B cell (primary cell): ENCODE results near the gene GATAD2B. TPM values are rescaled to one million over a fixed set of nuclear protein-coding genes. Genes with fewer than 3 reads are reported as not detected.

Experiments
- ATAC-seq: fragments of 200-7000 bp; cut with Tn5 transposase; one replicate; pipeline ENCODE4 v1.10.0; 2021; ENCODE audit warnings: low read depth, mild to moderate bottlenecking, moderate number of reproducible peaks, moderate library complexity
- CTCF ChIA-PET: fragments of 350-600 bp; sonication (Branson Sonifier 250); formaldehyde crosslinking; loops from one replicate; lab custom pipeline; 2021; ENCODE audit warnings: antibody characterized with exemption, inconsistent platforms; lab: Charles Lee
- POLR2A ChIA-PET: fragments of 350-600 bp; sonication (Branson Sonifier 250); formaldehyde crosslinking; loops from one replicate; lab custom pipeline; 2021; ENCODE audit warnings: antibody characterized with exemption; lab: Charles Lee
- DNase-seq: peaks from one replicate; pipeline ENCODE4 v3.0.0; 2013
- H2AFZ ChIP-seq: 2 replicates; pipeline ENCODE4 v1.6.1; 2012; ENCODE audit warnings: mild to moderate bottlenecking, low read depth, low read length; ENCODE audit not compliant: insufficient read depth, poor library complexity, severe bottlenecking
- H3K27ac ChIP-seq, 2 donors: 1 replicate in 1 of 2; 2 replicates in 1 of 2; pipeline ENCODE4 v1.5.1; 2012 to 2013; ENCODE audit warnings: low read length in 2 of 2, mild to moderate bottlenecking in 2 of 2, moderate library complexity in 1 of 2
- H3K27me3 ChIP-seq, 4 experiments: fragments of 200-600 bp in 1 of 4; sonication (generic) in 1 of 4; replicated peaks in 1 of 4; 1 replicate in 2 of 4; 2 replicates in 2 of 4; pipeline versions ENCODE4 v1.6.1 to v1.7.0; 2013 to 2016; ENCODE audit warnings: low read length in 3 of 4, mild to moderate bottlenecking in 2 of 4, mixed read lengths in 1 of 4, moderate library complexity in 1 of 4; ENCODE audit not compliant: insufficient read depth in 4 of 4, control insufficient read depth in 3 of 4; ENCODE audit errors: control extremely low read depth in 1 of 4
- H3K36me3 ChIP-seq, 2 experiments: replicated peaks in 1 of 2; 1 replicate in 1 of 2; 2 replicates in 1 of 2; pipeline versions ENCODE4 v1.6.1 to v1.7.1; 2013; ENCODE audit warnings: low read length in 1 of 2; ENCODE audit not compliant: insufficient read depth in 2 of 2, control insufficient read depth in 1 of 2; ENCODE audit errors: control extremely low read depth in 1 of 2, extremely low read depth in 1 of 2
- H3K4me1 ChIP-seq, 2 donors: fragments of 200-600 bp in 1 of 2; sonication (generic) in 1 of 2; 1 replicate in 1 of 2; 2 replicates in 1 of 2; pipeline versions ENCODE4 v1.5.1 to v1.6.1; 2013 to 2017; ENCODE audit warnings: low read length in 2 of 2; ENCODE audit not compliant: control insufficient read depth in 2 of 2, insufficient read depth in 2 of 2
- H3K4me2 ChIP-seq: replicated peaks from 2 replicates; pipeline ENCODE3; 2012; ENCODE audit warnings: mild to moderate bottlenecking, low read depth, low read length; ENCODE audit not compliant: poor library complexity, severe bottlenecking
- H3K4me3 ChIP-seq, 5 experiments: fragments of 200-600 bp in 1 of 5; sonication (generic) in 1 of 5; 1 replicate in 3 of 5; 2 replicates in 2 of 5; pipeline versions ENCODE4 v1.5.1 to v1.7.0; 2011 to 2016; ENCODE audit warnings: low read length in 4 of 5, mild to moderate bottlenecking in 4 of 5, low read depth in 2 of 5, control low read depth in 1 of 5, moderate library complexity in 1 of 5; ENCODE audit not compliant: insufficient read depth in 1 of 5; ENCODE audit errors: control extremely low read depth in 1 of 5, extremely low read depth in 1 of 5
- H3K79me2 ChIP-seq: fragments of 200-600 bp; sonication (generic); one replicate; pipeline ENCODE4 v1.6.0; 2016; ENCODE audit warnings: low read length; ENCODE audit not compliant: control insufficient read depth, insufficient read depth
- H3K9ac ChIP-seq: fragments of 200-600 bp; sonication (generic); 2 replicates; pipeline ENCODE4 v1.6.1; 2017; ENCODE audit warnings: mild to moderate bottlenecking, low read length, moderate library complexity
- H3K9me3 ChIP-seq, 3 donors: one replicate each; pipeline versions ENCODE4 v1.6.1 to v1.7.1; 2013; ENCODE audit warnings: low read length in 2 of 3; ENCODE audit not compliant: control insufficient read depth in 2 of 3, insufficient read depth in 1 of 3; ENCODE audit errors: control extremely low read depth in 1 of 3
- H4K20me1 ChIP-seq: 2 replicates; pipeline ENCODE4 v1.6.0; 2012; ENCODE audit warnings: mild to moderate bottlenecking, low read length; ENCODE audit not compliant: insufficient read depth, control insufficient read depth, poor library complexity, severe bottlenecking
- H3K27ac Mint-ChIP-seq: one replicate; pipeline ENCODE4 v1.8.0; 2021; ENCODE audit warnings: mixed read lengths
- H3K27me3 Mint-ChIP-seq: one replicate; pipeline ENCODE4 v1.8.0; 2021; ENCODE audit warnings: mixed read lengths
- H3K4me1 Mint-ChIP-seq: one replicate; pipeline ENCODE4 v1.8.0; 2021; ENCODE audit warnings: mixed read lengths
- H3K4me3 Mint-ChIP-seq: one replicate; pipeline ENCODE4 v1.8.0; 2021; ENCODE audit warnings: mixed read lengths
- H3K9me3 Mint-ChIP-seq: one replicate; pipeline ENCODE4 v1.8.0; 2022; ENCODE audit warnings: mixed read lengths; ENCODE audit not compliant: insufficient read depth
- EZH2 ChIP-seq: IDR thresholded peaks from 2 replicates; pipeline ENCODE4 v1.6.1; 2012; ENCODE audit warnings: borderline replicate concordance, low read depth, mild to moderate bottlenecking, moderate library complexity, low read length; ENCODE audit not compliant: insufficient read depth, poor library complexity, severe bottlenecking
- WGBS: methylation state at CpG from one replicate; pipeline ENCODE4 v1.1.5; 2013; ENCODE audit warnings: missing lambda C conversion rate; ENCODE audit not compliant: insufficient coverage; 5-methylcytosine and 5-hydroxymethylcytosine counted together
- intact Hi-C: fragments of 100-400 bp; cut with micrococcal nuclease; formaldehyde crosslinking; loops from one replicate; pipeline ENCODE4 v1.10.0; 2022
- polyA plus RNA-seq: library from polyadenylated mRNA; depleted of rRNA; stranded (reverse); fragments of >200 nt; gene quantifications from 2 replicates; pipeline ENCODE4 v1.2.3, GENCODE V29; 2012
- total RNA-seq, 2 donors: library from RNA; stranded (reverse); fragments of 120-200 nt in 1 of 2; gene quantifications; 1 replicate in 1 of 2; 2 replicates in 1 of 2; pipeline versions ENCODE4 v1.2.3 to v1.2.4, GENCODE V29; 2013 to 2022
- TF ChIP-seq, protein P1 (sequence below): fragments of 200-600 bp; IDR thresholded peaks from one replicate; pipeline ENCODE4 v1.8.0; 2022; ENCODE audit warnings: antibody characterized with exemption, mild to moderate bottlenecking

Gene GATAD2B
- total and polyA plus RNA-seq, 2 donors (not counting 1 experiment from before 2014, with no cell fraction given): 16.7 to 105 TPM

DNA sequence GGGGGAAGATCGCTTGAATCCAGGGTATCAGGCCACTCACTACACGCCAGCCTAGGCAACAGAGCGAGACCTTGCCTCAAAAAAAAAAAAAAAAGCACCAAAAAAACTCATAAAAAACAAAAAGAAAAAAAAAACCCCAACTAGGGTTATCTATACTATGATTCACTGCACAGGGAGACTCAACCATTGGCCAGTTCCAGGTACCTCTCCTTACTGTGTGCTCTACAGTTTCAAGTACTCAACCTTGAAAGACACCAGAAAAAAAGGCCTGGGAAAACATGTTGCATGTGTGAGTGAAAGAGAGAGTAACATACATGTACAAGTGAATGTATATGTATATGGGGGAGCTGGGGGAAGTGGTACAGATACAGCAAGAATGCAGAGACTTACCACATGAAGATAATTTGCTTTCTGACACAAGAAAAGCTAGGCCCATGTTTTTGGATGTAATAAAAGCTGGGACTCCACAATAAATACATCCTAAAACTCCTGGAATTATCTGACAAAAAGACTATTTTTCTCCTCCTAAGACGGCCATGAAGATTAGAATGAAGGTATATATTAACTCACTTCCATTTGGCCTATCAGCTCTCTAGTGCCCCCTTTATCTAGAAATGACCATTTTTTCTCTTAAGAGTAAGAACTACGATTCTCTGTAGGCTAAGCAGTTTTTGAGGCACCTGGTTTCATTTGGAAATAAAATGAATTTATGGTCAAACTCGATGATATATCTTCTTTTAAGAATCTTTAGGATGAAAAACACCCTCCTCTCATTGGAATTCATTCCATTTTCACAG lies 95.4 kb downstream of the GATAD2B start:
- Histone ChIP-seq H4K20me1 (peaks cover 10% of the 10 kb centered on the region), H3K79me2 (peaks cover 69% of the 10 kb centered on the region), H3K4me2 (no peak overlapping the region), H3K4me3 (no peak overlapping the region), H3K27me3 (no peaks in the 10 kb centered on the region), H3K27ac (no peak overlapping the region), H3K9ac (no peak overlapping the region), H2AFZ (no peak overlapping the region), H3K36me3 (peaks cover 9 to 28% of the 10 kb centered on the region in 2 experiments), H3K4me1 (peaks cover 3 to 4% of the 10 kb centered on the region in 2 donors), H3K9me3 (no peaks in the 10 kb centered on the region)
- TF ChIP-seq EZH2: no peak
- TF ChIP-seq, protein P1, sequence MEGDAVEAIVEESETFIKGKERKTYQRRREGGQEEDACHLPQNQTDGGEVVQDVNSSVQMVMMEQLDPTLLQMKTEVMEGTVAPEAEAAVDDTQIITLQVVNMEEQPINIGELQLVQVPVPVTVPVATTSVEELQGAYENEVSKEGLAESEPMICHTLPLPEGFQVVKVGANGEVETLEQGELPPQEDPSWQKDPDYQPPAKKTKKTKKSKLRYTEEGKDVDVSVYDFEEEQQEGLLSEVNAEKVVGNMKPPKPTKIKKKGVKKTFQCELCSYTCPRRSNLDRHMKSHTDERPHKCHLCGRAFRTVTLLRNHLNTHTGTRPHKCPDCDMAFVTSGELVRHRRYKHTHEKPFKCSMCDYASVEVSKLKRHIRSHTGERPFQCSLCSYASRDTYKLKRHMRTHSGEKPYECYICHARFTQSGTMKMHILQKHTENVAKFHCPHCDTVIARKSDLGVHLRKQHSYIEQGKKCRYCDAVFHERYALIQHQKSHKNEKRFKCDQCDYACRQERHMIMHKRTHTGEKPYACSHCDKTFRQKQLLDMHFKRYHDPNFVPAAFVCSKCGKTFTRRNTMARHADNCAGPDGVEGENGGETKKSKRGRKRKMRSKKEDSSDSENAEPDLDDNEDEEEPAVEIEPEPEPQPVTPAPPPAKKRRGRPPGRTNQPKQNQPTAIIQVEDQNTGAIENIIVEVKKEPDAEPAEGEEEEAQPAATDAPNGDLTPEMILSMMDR: peak; percentile 9
- DNase-seq (no peak), ATAC-seq (no peak)
- ChIA-PET POLR2A (interaction anchor here (0.6 to 1.6 kb wide), 5 partner anchors 12 to 309 kb away, joined by 3 to 9 read pairs (median 5); partner anchors contain the start of gene GATAD2B), CTCF (interaction anchor here (0.7 to 1.5 kb wide), 6 partner anchors 9 to 160 kb away, joined by 3 to 7 read pairs (median 4); partner anchors contain the start of gene DENND4B)
- H3K4me3 Mint-ChIP-seq: no peak overlapping the region
- H3K27ac Mint-ChIP-seq: no peak overlapping the region
- intact Hi-C loops: no loop called here
- no peaks in the 10 kb centered on the region for H3K27me3 Mint-ChIP-seq
- no peaks in the 10 kb centered on the region for H3K9me3 Mint-ChIP-seq
- peaks cover 9% of the 10 kb centered on the region for H3K4me1 Mint-ChIP-seq
- WGBS: no CpG with 5 or more reads among the region's 6 CpGs

- Histone ChIP-seq H3K4me3 (no peak overlapping the region), H4K20me1 (peaks cover 10% of the 10 kb centered on the region), H3K27me3 (no peaks in the 10 kb centered on the region), H3K9me3 (no peaks in the 10 kb centered on the region), H3K27ac (no peak overlapping the region), H3K79me2 (peaks cover 45% of the 10 kb centered on the region), H3K36me3 (peaks cover 0 to 47% of the 10 kb centered on the region in 2 experiments), H3K4me2 (no peak overlapping the region), H2AFZ (no peak overlapping the region), H3K9ac (no peak overlapping the region), H3K4me1 (peaks cover 0 to 3% of the 10 kb centered on the region in 2 donors)
- POLR2A ChIA-PET: no interaction called here
- no peak overlapping the region for H3K4me3 Mint-ChIP-seq
- no peaks in the 10 kb centered on the region for H3K27me3 Mint-ChIP-seq
- H3K4me1 Mint-ChIP-seq: peaks cover 4% of the 10 kb centered on the region
- DNase-seq (no peak), ATAC-seq (no peak)
- WGBS: 100% methylated on average over 2 of the region's 2 CpGs
- intact Hi-C loops: no loop called here
- H3K9me3 Mint-ChIP-seq: no peaks in the 10 kb centered on the region
- no peak for TF ChIP-seq EZH2
- TF ChIP-seq, protein P1: no peak
- CTCF ChIA-PET: interaction anchor here (0.6 to 7.7 kb wide), 5 partner anchors 9 to 192 kb away, joined by 3 to 68 read pairs (median 3); partner anchors contain the start of gene RAB13
- peak overlapping the region; percentile 21 for H3K27ac Mint-ChIP-seq
These were observed 103.9 kb downstream of the GATAD2B start for GRCh38 chr1:153818876-153819275.
